ENCODE data around the gene KCNIP4.

DNA sequence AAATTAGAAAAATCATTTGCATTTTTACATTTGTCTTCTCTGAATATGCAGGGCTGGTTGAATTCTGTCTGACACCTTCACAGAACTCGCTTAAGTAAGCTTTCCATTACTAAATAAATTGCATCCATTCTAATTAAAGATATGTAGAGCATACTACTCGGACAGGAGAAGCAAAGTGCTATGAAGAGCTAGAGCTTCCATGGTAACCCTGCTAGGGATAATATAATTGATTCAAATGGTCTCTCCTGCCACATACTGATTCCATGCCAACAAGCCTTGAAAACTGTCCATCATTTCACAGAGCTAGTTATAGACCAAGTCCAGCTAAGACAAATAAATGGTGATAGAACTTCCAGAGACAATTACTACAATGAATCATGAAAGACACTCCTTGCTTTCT lies 571.5 kb downstream of the KCNIP4 start:
- TF ChIP-seq, protein P1, sequence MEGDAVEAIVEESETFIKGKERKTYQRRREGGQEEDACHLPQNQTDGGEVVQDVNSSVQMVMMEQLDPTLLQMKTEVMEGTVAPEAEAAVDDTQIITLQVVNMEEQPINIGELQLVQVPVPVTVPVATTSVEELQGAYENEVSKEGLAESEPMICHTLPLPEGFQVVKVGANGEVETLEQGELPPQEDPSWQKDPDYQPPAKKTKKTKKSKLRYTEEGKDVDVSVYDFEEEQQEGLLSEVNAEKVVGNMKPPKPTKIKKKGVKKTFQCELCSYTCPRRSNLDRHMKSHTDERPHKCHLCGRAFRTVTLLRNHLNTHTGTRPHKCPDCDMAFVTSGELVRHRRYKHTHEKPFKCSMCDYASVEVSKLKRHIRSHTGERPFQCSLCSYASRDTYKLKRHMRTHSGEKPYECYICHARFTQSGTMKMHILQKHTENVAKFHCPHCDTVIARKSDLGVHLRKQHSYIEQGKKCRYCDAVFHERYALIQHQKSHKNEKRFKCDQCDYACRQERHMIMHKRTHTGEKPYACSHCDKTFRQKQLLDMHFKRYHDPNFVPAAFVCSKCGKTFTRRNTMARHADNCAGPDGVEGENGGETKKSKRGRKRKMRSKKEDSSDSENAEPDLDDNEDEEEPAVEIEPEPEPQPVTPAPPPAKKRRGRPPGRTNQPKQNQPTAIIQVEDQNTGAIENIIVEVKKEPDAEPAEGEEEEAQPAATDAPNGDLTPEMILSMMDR (IDR thresholded peaks at IDR 0.05): no peak
- TF ChIP-seq POLR2A (IDR thresholded peaks at IDR 0.05): no peak
